SK-N-MC (cell line): ENCODE data around the gene SP5.

Experiments
- EZH2 ChIP-seq: fragments of 200-600 bp; sonication (generic); IDR thresholded peaks from one replicate; pipeline ENCODE4 v1.6.1; 2017; ENCODE audit warnings: antibody characterized with exemption
- POLR2AphosphoS5 ChIP-seq: IDR thresholded peaks from 2 replicates; pipeline ENCODE4 v1.6.1; 2012; ENCODE audit warnings: mild to moderate bottlenecking, low read depth, low read length, borderline replicate concordance

- TF ChIP-seq EZH2 (no peak), POLR2AphosphoS5 (no peak)
These were observed 3.9 kb upstream of the SP5 start for GRCh38 chr2:170711196-170711773.
